Inflammatory macrophage treated with lipopolysaccharide for 1 hour (primary cell): ENCODE results near the gene RSF1.
A peak's percentile ranks its signal among the peaks of the same experiment; 100 is the strongest.

Experiments used
- DNase-seq, 2 donors: peaks; one replicate each; pipeline ENCODE4 v3.0.0-alpha.2; 2020 to 2022

Gene RSF1

DNA sequence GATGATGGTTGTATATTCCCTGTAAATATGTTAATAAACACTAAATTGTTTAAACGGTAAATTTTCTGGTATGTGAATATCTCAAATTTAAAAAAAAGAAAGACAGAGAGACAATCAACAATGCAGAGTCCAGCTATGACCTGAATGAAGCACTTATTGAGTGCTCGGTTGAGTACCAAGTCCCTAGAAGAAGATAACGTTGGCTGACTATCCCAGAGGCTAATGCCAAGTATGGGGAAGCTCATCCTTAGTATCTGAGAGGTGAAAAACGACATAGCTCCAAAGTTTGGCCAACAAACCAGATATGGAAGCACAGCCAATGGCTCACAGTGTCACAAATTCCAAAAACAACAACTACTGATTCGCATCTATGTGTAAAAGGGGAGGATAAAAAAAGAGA is 71.3 kb downstream of the RSF1 start:
- no peak for DNase-seq

- DNase-seq: no peak
Observed at GRCh38 chr11:77748266-77748665, 72.3 kb downstream of the RSF1 start.

- DNase-seq: no peak
Observed at GRCh38 chr11:77747381-77747969, 73.0 kb downstream of the RSF1 start.

- no peak for DNase-seq
Observed at GRCh38 chr11:77736473-77736872, 84.0 kb downstream of the RSF1 start.

DNA sequence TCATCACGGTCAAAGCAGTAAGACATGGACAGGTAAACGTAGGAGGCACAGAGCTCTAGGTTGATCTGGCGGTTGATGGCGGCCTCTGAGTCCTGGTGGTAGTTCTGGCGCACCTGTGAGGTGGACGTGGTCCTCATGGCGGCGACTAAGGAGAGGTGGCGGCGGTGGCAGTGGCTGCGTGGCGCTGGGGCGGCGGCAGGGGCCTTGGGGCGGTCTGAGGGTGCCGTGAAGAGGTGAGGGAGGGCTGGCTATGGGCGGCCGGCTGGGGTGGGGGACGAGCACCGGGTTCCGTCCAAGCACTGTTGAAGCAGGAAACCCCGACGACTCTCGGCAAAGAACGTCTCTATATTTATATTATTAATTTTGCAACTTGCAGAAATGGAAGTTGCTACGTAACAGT is 85.6 kb downstream of the RSF1 start:
- DNase-seq: no peak

DNA sequence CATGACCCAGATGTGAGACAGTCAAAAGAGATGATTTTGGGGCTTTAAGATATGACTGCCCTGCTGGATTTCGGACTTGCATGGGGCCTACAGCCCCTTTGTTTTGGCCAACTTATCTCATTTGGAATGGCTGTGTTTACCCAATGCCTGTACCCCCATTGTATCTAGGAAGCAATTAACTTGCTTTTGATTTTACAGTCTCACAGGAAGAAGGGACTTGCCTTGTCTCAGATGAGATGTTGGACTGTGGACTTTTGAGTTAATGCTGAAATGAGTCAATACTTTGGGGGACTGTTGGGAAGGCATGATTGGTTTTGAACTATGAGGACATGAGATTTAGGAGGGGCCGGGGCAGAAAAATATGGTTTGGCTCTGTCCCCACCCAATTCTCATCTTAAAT is 88.4 kb downstream of the RSF1 start:
- no peak for DNase-seq

GRCh38 chr11:77730789-77731188 is 89.7 kb downstream of the RSF1 start:
- no peak for DNase-seq

DNA sequence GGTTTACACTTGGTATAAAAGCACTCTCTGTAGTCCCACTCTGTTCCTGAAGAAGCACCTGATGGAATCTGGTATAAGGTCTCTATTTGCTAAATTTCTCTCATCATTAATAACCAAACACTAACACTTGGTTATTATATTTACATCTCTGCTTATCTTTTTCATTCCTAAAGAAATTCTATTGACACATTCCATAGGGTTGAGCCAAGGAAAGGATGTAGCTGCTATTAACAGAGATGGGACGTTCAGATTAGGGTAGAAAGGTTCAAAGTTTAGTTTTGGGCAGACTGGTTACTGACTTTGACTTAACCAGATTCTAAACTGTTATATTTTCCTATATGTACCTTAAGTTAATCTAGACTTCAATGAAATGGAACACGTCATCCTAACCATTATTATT is 91.5 kb downstream of the RSF1 start:
- DNase-seq: no peak

DNA sequence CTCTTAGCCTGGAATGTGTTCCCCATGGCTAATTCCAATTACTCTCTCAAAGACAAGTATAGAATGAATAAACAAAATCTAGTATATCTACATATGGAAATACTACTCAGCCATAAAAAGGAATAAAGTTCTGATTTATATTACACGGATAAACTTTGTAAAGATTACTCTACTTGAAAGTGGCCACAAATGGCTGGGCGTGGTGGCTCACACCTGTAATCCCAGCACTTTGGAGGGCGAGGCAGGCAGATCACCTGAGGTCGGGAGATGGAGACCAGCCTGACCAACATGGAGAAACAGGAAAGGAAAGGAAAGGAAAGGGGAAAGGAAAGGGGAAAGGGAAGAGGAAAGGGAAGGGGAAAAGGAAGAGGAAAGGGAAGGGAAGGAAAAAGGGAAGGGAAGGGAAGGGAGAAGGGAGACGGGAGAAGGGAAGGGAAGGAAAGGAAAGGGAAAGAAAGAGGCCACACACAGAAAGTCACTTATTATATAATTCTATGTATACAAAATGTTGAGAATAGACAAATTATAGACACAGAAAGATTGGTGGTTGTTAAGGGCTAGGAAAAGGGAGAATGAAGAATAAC is 92.2 kb downstream of the RSF1 start:
- no peak for DNase-seq

- no peak for DNase-seq
Observed at GRCh38 chr11:77726524-77726923, 94.0 kb downstream of the RSF1 start.

DNA sequence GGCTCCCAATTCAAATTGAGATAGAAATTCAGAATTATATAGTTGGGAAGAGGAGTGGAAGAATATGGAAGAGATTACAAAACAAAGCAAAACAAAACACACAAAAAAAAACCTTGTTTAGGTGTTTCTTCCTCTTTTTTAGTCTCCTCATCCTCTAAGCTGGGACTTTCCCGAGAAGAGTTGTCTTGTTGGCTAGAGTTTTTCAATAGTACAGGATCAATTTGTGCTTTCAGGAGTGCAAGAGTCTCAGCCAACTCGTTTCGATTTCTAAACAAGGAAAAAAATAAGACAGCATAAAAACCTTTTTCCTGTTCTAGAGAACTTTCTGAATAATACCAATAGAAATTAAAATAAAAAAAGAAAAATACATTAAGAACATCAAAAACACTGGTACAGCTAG is 95.1 kb downstream of the RSF1 start:
- DNase-seq: no peak

GRCh38 chr11:77724636-77725035 is 95.9 kb downstream of the RSF1 start:
- DNase-seq: no peak

- no peak for DNase-seq
Observed at GRCh38 chr11:77723024-77723423, 97.5 kb downstream of the RSF1 start.

GRCh38 chr11:77710358-77710757 is 110.2 kb downstream of the RSF1 start:
- DNase-seq: no peak

DNA sequence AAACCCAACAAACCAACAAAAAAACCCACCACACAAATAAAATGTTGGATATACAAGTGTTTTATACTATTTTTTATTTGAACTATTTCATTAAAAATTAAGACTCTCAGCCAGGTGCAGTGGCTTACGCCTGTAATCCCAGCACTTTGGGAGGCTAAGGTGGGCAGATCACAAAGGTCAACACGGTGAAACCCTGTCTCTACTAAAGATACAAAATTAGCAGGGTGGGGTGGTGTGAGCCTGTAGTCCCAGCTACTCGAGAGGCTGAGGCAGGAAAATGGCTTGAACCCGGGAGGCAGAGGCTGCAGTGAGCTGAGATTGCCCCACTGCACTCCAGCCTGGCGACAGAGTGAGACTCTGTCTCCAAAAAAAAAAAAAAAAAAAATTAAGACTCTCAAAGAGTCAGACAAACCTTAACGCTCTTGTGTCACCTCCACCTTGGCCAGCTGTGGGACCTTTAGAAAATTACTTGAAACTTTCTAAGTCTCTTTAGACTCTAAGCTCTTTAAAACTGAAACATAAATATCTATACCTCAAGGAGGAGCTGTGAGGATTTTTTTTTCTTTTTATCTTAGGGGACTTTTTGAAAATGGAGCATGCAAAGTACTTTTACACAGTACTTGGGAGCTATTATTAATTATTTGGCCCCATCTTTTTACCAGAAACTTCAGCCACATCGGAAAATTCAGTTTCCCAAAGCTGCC is 114.5 kb downstream of the RSF1 start:
- DNase-seq: no peak

GRCh38 chr11:77705195-77705875 is 115.2 kb downstream of the RSF1 start:
- peak in 1 of 2 donors; percentile 16 for DNase-seq

- no peak for DNase-seq
Observed at GRCh38 chr11:77704029-77704428, 116.5 kb downstream of the RSF1 start.

GRCh38 chr11:77699425-77699824 is 121.1 kb downstream of the RSF1 start:
- no peak for DNase-seq

- DNase-seq: no peak
Observed at GRCh38 chr11:77698896-77699295, 121.6 kb downstream of the RSF1 start.

DNA sequence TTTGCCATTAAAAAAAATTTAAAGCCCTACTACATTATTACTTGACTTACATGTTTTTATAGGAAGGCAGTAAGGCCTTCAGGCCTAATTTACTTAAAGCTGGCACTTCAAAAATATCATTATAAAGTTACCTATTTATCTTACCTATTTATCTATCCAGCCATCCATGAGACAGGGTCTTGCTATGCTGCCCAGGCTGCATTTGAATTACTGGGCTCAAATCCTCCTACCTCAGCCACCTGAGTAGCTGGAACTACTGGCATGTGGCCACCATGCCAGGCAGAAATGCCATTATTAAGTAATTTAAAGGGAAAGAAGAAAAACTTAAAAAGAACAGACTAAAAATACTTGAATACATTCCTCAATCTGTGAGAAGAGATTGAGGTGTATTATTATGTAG is 122.7 kb downstream of the RSF1 start:
- no peak for DNase-seq

DNA sequence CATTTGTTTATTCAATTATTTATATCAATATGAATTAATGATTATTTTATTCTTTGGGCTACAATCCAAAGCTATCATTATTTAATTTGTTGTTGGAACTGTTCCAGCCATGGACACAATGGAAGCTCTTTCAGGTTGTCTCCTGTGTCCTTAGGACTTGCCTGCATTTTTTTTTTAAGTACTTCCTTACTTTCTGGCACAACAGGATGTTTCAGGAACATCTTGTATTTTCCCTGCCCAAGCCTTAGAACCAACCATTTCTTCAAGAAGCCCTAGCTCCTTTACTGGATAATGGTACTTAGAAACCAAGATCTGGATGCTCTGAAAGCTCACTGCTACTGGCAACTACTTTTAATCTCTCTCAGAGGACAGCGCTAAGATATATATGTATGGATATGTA is 125.1 kb downstream of the RSF1 start:
- no peak for DNase-seq

DNA sequence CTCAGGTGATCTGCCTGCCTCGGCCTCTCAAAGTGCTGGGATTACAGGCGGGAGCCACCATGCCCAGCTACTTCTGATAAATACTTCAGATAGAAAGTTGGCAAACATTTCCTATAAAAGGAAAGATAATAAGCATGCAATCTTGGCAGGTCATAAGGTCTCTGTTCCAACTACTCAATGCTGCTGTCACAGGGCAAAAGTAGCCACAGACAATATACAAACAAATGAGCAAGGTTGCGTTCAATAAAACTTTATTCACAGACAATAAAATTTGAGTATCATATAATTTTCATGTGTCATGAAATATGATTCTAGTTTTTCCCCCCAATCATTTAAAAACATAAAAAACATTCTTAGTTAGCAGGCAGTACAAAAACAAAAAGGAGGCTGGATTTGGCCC is 129.9 kb downstream of the RSF1 start:
- DNase-seq: no peak

DNA sequence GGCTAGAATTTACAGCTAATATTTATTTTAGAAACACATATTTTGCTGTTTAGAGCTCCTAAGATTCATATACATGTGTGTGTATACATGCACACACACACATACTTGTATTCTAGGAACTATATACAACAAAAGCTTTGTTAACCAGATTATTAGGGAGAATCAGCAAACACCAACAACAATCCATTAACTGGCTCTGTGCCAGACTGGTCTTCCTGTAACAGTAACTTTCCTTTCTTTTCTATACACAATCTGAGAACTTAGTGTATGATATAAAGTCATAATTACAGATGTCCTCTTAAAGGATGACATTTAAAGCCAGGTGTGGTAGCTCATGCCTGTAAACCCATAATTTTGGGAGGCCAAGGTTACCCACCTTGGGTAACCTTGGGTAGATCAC is 133.4 kb downstream of the RSF1 start:
- DNase-seq: no peak

DNA sequence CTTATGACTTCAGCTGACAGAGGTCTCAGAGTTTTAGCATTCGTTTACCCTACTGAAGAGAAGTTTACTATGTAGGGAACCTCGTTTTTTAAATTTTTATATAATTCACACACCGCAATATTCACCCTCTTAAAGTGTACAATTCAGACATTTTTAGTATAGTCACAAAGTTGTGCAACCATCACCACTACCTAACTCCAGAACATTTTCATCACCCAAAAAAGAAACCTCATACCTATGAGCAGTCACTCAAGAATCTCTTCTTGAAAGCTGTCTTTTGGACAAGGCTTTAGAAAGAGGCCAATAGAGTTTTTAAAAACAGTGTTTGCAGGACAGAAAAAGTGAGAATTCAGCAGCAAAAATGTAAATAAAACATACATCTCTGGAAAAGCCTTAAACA is 143.4 kb downstream of the RSF1 start:
- DNase-seq: no peak
